NT2/D1 (cell line): ENCODE results near the gene XPNPEP2.

Experiments used
- SUZ12 ChIP-seq: IDR thresholded peaks from 2 replicates; pipeline ENCODE4 v1.6.1; 2011; ENCODE audit not compliant: insufficient read length, insufficient read depth; ENCODE audit errors: extremely low read depth
- ZNF274 ChIP-seq: IDR thresholded peaks from 2 replicates; pipeline ENCODE4 v1.6.1; 2011; ENCODE audit warnings: mild to moderate bottlenecking, low read depth, low read length

- no peak for TF ChIP-seq ZNF274
- no peak for TF ChIP-seq SUZ12
Observed at GRCh38 chrX:129791961-129792570, 53.3 kb downstream of the XPNPEP2 start.
